PFSK-1 (cell line): ENCODE data around the gene ARSA.

Experiments
- POLR2AphosphoS5 ChIP-seq: IDR thresholded peaks from 2 replicates; pipeline ENCODE4 v1.6.1; 2012; ENCODE audit warnings: low read depth, mild to moderate bottlenecking, control low read depth, low read length, moderate library complexity
- REST ChIP-seq, 2 experiments: IDR thresholded peaks; 2 replicates each; pipeline versions ENCODE4 v1.6.1 to v1.8.0; 2011 to 2012; ENCODE audit warnings: low read depth in 2 of 2, low read length in 2 of 2, control low read depth in 1 of 2, inconsistent platforms in 1 of 2, mild to moderate bottlenecking in 1 of 2, moderate library complexity in 1 of 2; ENCODE audit not compliant: insufficient read depth in 1 of 2
- SIN3A ChIP-seq: IDR thresholded peaks from 2 replicates; pipeline ENCODE4 v1.6.1; 2012; ENCODE audit warnings: mild to moderate bottlenecking, low read length, moderate library complexity, borderline replicate concordance; ENCODE audit not compliant: insufficient read depth

- TF ChIP-seq REST (IDR thresholded peaks at IDR 0.05; ENCODE audit: insufficient read depth in 1 of 2, low read depth in 2 of 2, low read length in 2 of 2), result no peak
- no peak for TF ChIP-seq SIN3A
- no peak for TF ChIP-seq POLR2AphosphoS5
Observed at GRCh38 chr22:50610041-50610451, 17.9 kb downstream of the ARSA start.
